MM.1S (cell line): Measurements from ENCODE around the gene CRKL.
"Not testable (repeated sequence)": the region's sequence is repeated elsewhere in the genome, so short reads cannot be mapped to it uniquely, and the experiment has no call there.

Experiments used
- DNase-seq: peaks from one replicate; pipeline ENCODE4 v3.0.0-alpha.2; 2015
- H2AFZ ChIP-seq: fragments of 300-600 bp; sonication (generic); 2 replicates; pipeline ENCODE4 v1.6.0; 2016; ENCODE audit warnings: antibody characterized with exemption, low read length
- H3F3A ChIP-seq: fragments of 300-600 bp; sonication (generic); 2 replicates; pipeline ENCODE4 v1.6.1; 2016; ENCODE audit warnings: mild to moderate bottlenecking, antibody characterized with exemption, low read length, moderate library complexity, mixed read lengths; ENCODE audit not compliant: insufficient read depth
- H3K27ac ChIP-seq: fragments of 300-600 bp; sonication (generic); 2 replicates; pipeline ENCODE4 v1.5.1; 2016; ENCODE audit warnings: mild to moderate bottlenecking, low read length
- H3K27me3 ChIP-seq: fragments of 300-600 bp; sonication (generic); replicated peaks from 2 replicates; pipeline ENCODE4 v1.6.0; 2016; ENCODE audit warnings: low read length; ENCODE audit not compliant: insufficient read depth
- H3K36me3 ChIP-seq: fragments of 300-600 bp; sonication (generic); replicated peaks from 2 replicates; pipeline ENCODE4 v1.6.1; 2016; ENCODE audit warnings: mild to moderate bottlenecking, low read length, mixed read lengths; ENCODE audit not compliant: insufficient read depth
- H3K4me1 ChIP-seq: fragments of 300-600 bp; sonication (generic); 2 replicates; pipeline ENCODE4 v1.6.1; 2016; ENCODE audit warnings: low read length, mixed read lengths
- H3K4me2 ChIP-seq: fragments of 300-600 bp; sonication (generic); 2 replicates; pipeline ENCODE4 v1.6.0; 2016; ENCODE audit warnings: low read depth, low read length
- H3K4me3 ChIP-seq: fragments of 300-600 bp; sonication (generic); 2 replicates; pipeline ENCODE4 v1.5.1; 2016; ENCODE audit warnings: low read length, mixed read lengths
- H3K79me2 ChIP-seq: fragments of 300-600 bp; sonication (generic); 2 replicates; pipeline ENCODE4 v1.6.1; 2016; ENCODE audit warnings: mixed run types, low read length, mixed read lengths
- H3K9ac ChIP-seq: fragments of 300-600 bp; sonication (generic); 2 replicates; pipeline ENCODE4 v1.6.1; 2016; ENCODE audit warnings: low read length, mixed read lengths
- H3K9me2 ChIP-seq: fragments of 300-600 bp; sonication (generic); replicated peaks from 2 replicates; pipeline ENCODE4 v1.6.1; 2016; ENCODE audit warnings: mild to moderate bottlenecking, low read length, mixed read lengths; ENCODE audit not compliant: insufficient read depth
- H3K9me3 ChIP-seq: fragments of 300-600 bp; sonication (generic); replicated peaks from 2 replicates; pipeline ENCODE4 v1.6.1; 2016; ENCODE audit warnings: mild to moderate bottlenecking, low read length, mixed read lengths; ENCODE audit not compliant: insufficient read depth
- H4K20me1 ChIP-seq: fragments of 300-600 bp; sonication (generic); 2 replicates; pipeline ENCODE4 v1.6.1; 2016; ENCODE audit warnings: mild to moderate bottlenecking, low read length, moderate library complexity, mixed read lengths; ENCODE audit not compliant: insufficient read depth
- CTCF ChIP-seq: fragments of 300-600 bp; sonication (generic); IDR thresholded peaks from 2 replicates; pipeline ENCODE4 v1.5.1; 2016; ENCODE audit warnings: antibody characterized with exemption, low read length, mixed read lengths
- EZH2 ChIP-seq: fragments of 300-600 bp; sonication (generic); optimal IDR thresholded peaks from 2 replicates; pipeline ENCODE3; 2017; ENCODE audit warnings: low read depth, mild to moderate bottlenecking, antibody characterized with exemption, low read length, mixed read lengths
- EZH2phosphoT487 ChIP-seq: fragments of 300-600 bp; sonication (generic); IDR thresholded peaks from 2 replicates; pipeline ENCODE4 v1.6.1; 2018; ENCODE audit warnings: antibody characterized with exemption, low read length

The CRKL gene

GRCh38 chr22:20967697-20968211, 50.5 kb downstream of the CRKL start:
- Histone ChIP-seq H3K4me1 (peaks cover 10% of the 10 kb centered on the region), H3K27me3 (peaks cover 12% of the 10 kb centered on the region; the same call in 1 of the 2 replicates), H3K9me3 (no peaks in the 10 kb centered on the region), H3K9me2 (no peaks in the 10 kb centered on the region), H3K9ac (no peak overlapping the region), H3K4me3 (no peak overlapping the region), H4K20me1 (no peaks in the 10 kb centered on the region), H3K36me3 (no peaks in the 10 kb centered on the region), H2AFZ (no peak overlapping the region), H3K27ac (no peak overlapping the region), H3K4me2 (no peak overlapping the region), H3K79me2 (no peaks in the 10 kb centered on the region), H3F3A (no peaks in the 10 kb centered on the region)
- DNase-seq = no peak
- no peak for TF ChIP-seq CTCF
- TF ChIP-seq EZH2phosphoT487 = no peak
- TF ChIP-seq EZH2 = no peak

GRCh38 chr22:20968281-20968977, 51.2 kb downstream of the CRKL start:
- Histone ChIP-seq H3K4me1 (peaks cover 10% of the 10 kb centered on the region), H3F3A (no peaks in the 10 kb centered on the region), H3K27me3 (peaks cover 18% of the 10 kb centered on the region), H4K20me1 (no peaks in the 10 kb centered on the region), H3K4me3 (no peak overlapping the region), H3K9ac (no peak overlapping the region), H3K9me2 (no peaks in the 10 kb centered on the region), H3K36me3 (no peaks in the 10 kb centered on the region), H3K4me2 (no peak overlapping the region), H2AFZ (no peak overlapping the region), H3K27ac (no peak overlapping the region), H3K9me3 (no peaks in the 10 kb centered on the region), H3K79me2 (no peaks in the 10 kb centered on the region)
- TF ChIP-seq EZH2phosphoT487 = no peak
- no peak for TF ChIP-seq CTCF
- no peak for TF ChIP-seq EZH2
- no peak for DNase-seq

- Histone ChIP-seq H2AFZ (no peak overlapping the region), H3K4me1 (peaks cover under 1% of the 10 kb centered on the region), H3K4me2 (no peak overlapping the region)
Measured at GRCh38 chr22:20970939-20971657, 53.9 kb downstream of the CRKL start.

GRCh38 chr22:20972014-20972694, 54.9 kb downstream of the CRKL start:
- H3F3A ChIP-seq, DNase-seq, H2AFZ ChIP-seq, H3K9ac ChIP-seq, H3K27ac ChIP-seq, H3K9me3 ChIP-seq, H3K9me2 ChIP-seq, H3K4me3 ChIP-seq, H3K79me2 ChIP-seq, H4K20me1 ChIP-seq, H3K4me1 ChIP-seq, H3K36me3 ChIP-seq, H3K4me2 ChIP-seq: not testable (repeated sequence)
- H3K27me3 ChIP-seq = peaks cover 41% of the 10 kb centered on the region

More at GRCh38 chr22:20970939-20971657, 53.9 kb downstream of the CRKL start:
- Histone ChIP-seq H3K9me2 (no peaks in the 10 kb centered on the region), H3K4me3 (no peak overlapping the region), H3K27ac (no peak overlapping the region), H3K27me3 (peaks cover 38% of the 10 kb centered on the region), H4K20me1 (no peaks in the 10 kb centered on the region), H3K9ac (no peak overlapping the region), H3K9me3 (no peaks in the 10 kb centered on the region), H3K79me2 (no peaks in the 10 kb centered on the region), H3K36me3 (no peaks in the 10 kb centered on the region), H3F3A (no peaks in the 10 kb centered on the region)
- TF ChIP-seq EZH2 (no peak), EZH2phosphoT487 (no peak), CTCF (no peak)
- DNase-seq = no peak
